ENCODE data around the gene ADAMTS9.

Gene ADAMTS9

GRCh38 chr3:64728428-64728827 is 40.6 kb upstream of the ADAMTS9 start:
- TF ChIP-seq TEAD4 (IDR thresholded peaks at IDR 0.05) = no peak
- no peak for TF ChIP-seq NFIC (IDR thresholded peaks at IDR 0.05)
- no peak for TF ChIP-seq TAF1 (IDR thresholded peaks at IDR 0.05; ENCODE audit: low read depth)
- TF ChIP-seq CREB1 (IDR thresholded peaks at IDR 0.05; ENCODE audit: low read depth) = no peak
- no peak for TF ChIP-seq REST (IDR thresholded peaks at IDR 0.05; ENCODE audit: low read depth)
- no peak for TF ChIP-seq FOXM1 (IDR thresholded peaks at IDR 0.05; ENCODE audit: borderline replicate concordance, low read depth)
- no peak for TF ChIP-seq RAD21 (IDR thresholded peaks at IDR 0.05; ENCODE audit: low read depth)
- TF ChIP-seq USF1 (IDR thresholded peaks at IDR 0.05) = no peak
- TF ChIP-seq EP300 (IDR thresholded peaks at IDR 0.05; ENCODE audit: borderline replicate concordance) = no peak
- no peak for TF ChIP-seq YY1 (IDR thresholded peaks at IDR 0.05; ENCODE audit: low read depth)
- TF ChIP-seq EGR1 (IDR thresholded peaks at IDR 0.05) = no peak
- no peak for TF ChIP-seq TCF12 (IDR thresholded peaks at IDR 0.05; ENCODE audit: low read depth)
- TF ChIP-seq CEBPB (IDR thresholded peaks at IDR 0.05) = no peak

- TF ChIP-seq CREB1 (IDR thresholded peaks at IDR 0.05; ENCODE audit: low read depth) = no peak
- no peak for TF ChIP-seq USF1 (IDR thresholded peaks at IDR 0.05)
- TF ChIP-seq EGR1 (IDR thresholded peaks at IDR 0.05) = no peak
- TF ChIP-seq FOXM1 (IDR thresholded peaks at IDR 0.05; ENCODE audit: borderline replicate concordance, low read depth) = no peak
- no peak for TF ChIP-seq CEBPB (IDR thresholded peaks at IDR 0.05)
- no peak for TF ChIP-seq REST (IDR thresholded peaks at IDR 0.05; ENCODE audit: low read depth)
- no peak for TF ChIP-seq EP300 (IDR thresholded peaks at IDR 0.05; ENCODE audit: borderline replicate concordance)
- no peak for TF ChIP-seq NFIC (IDR thresholded peaks at IDR 0.05)
These were observed 38.8 kb upstream of the ADAMTS9 start for GRCh38 chr3:64726414-64727090.

GRCh38 chr3:64718976-64719375 is 31.2 kb upstream of the ADAMTS9 start:
- TF ChIP-seq ZBTB7A (IDR thresholded peaks at IDR 0.05; ENCODE audit: low read depth) (no peak), TEAD4 (IDR thresholded peaks at IDR 0.05) (no peak), YY1 (IDR thresholded peaks at IDR 0.05; ENCODE audit: low read depth) (no peak), NFIC (IDR thresholded peaks at IDR 0.05) (no peak), EGR1 (IDR thresholded peaks at IDR 0.05) (no peak), RAD21 (IDR thresholded peaks at IDR 0.05; ENCODE audit: low read depth) (no peak), REST (IDR thresholded peaks at IDR 0.05; ENCODE audit: low read depth) (no peak), USF1 (IDR thresholded peaks at IDR 0.05) (no peak), EP300 (IDR thresholded peaks at IDR 0.05; ENCODE audit: borderline replicate concordance) (no peak), FOXM1 (IDR thresholded peaks at IDR 0.05; ENCODE audit: borderline replicate concordance, low read depth) (no peak), CEBPB (IDR thresholded peaks at IDR 0.05) (no peak), CREB1 (IDR thresholded peaks at IDR 0.05; ENCODE audit: low read depth) (no peak)

GRCh38 chr3:64717872-64718613 is 30.2 kb upstream of the ADAMTS9 start:
- TF ChIP-seq TCF12 (IDR thresholded peaks at IDR 0.05; ENCODE audit: low read depth) (no peak), CEBPB (IDR thresholded peaks at IDR 0.05) (no peak), ZBTB7A (IDR thresholded peaks at IDR 0.05; ENCODE audit: low read depth) (no peak), NFIC (IDR thresholded peaks at IDR 0.05) (no peak)

Data from Ishikawa (cell line).